Kidney (tissue), 14 donors: ENCODE data around the gene ZNF584. TPM values are rescaled to one million over a fixed set of nuclear protein-coding genes. Genes with fewer than 3 reads are reported as not detected.

ENCODE experiments used
- DNase-seq, 5 donors: peaks; one replicate each; pipeline ENCODE4 v3.0.0-alpha.2; 2013 to 2020
- FAIRE-seq: peaks from 2 replicates; lab custom pipeline; 2012; peaks lifted over from hg19 to GRCh38; lab: Jason Lieb, UNC
- H3K27ac ChIP-seq, 2 donors: one replicate each; pipeline ENCODE4 v1.7.0; 2013; ENCODE audit warnings: low read depth in 2 of 2, low read length in 2 of 2, inconsistent platforms in 1 of 2
- H3K27me3 ChIP-seq: one replicate; pipeline ENCODE4 v1.7.1; 2013; ENCODE audit warnings: low read length, inconsistent platforms; ENCODE audit not compliant: control insufficient read depth, insufficient read depth
- H3K36me3 ChIP-seq, 3 donors: one replicate each; pipeline versions ENCODE4 v1.7.0 to v1.7.1; 2013; ENCODE audit warnings: low read length in 3 of 3, control low read depth in 1 of 3, inconsistent platforms in 1 of 3; ENCODE audit not compliant: insufficient read depth in 3 of 3, control insufficient read depth in 2 of 3
- H3K4me1 ChIP-seq, 3 donors: one replicate each; pipeline versions ENCODE4 v1.7.0 to v1.7.1; 2013; ENCODE audit warnings: low read length in 3 of 3, inconsistent platforms in 1 of 3, low read depth in 1 of 3; ENCODE audit not compliant: control insufficient read depth in 2 of 3, insufficient read depth in 2 of 3
- H3K4me3 ChIP-seq, 3 donors: one replicate each; pipeline versions ENCODE4 v1.7.0 to v1.8.1; 2013; ENCODE audit warnings: low read length in 3 of 3, control low read depth in 1 of 3, inconsistent platforms in 1 of 3
- H3K9ac ChIP-seq, 3 donors: one replicate each; pipeline versions ENCODE4 v1.7.0 to v1.7.1; 2013; ENCODE audit warnings: low read length in 3 of 3, control low read depth in 1 of 3, inconsistent platforms in 1 of 3
- H3K9me3 ChIP-seq, 3 donors: one replicate each; pipeline versions ENCODE4 v1.7.0 to v1.7.1; 2013; ENCODE audit warnings: low read length in 3 of 3, control low read depth in 1 of 3, inconsistent platforms in 1 of 3; ENCODE audit not compliant: control insufficient read depth in 2 of 3, insufficient read depth in 1 of 3
- intact Hi-C: fragments of 100-400 bp; cut with DNase I; formaldehyde crosslinking; loops from one replicate; pipeline ENCODE4 v1.11.1; 2022
- microRNA-seq: library from miRNA; unstranded; fragments of <30 nt; microRNA quantifications from one replicate; pipeline ENCODE4 v1.2.0, GENCODE V29; 2020
- polyA plus RNA-seq: library from polyadenylated mRNA; stranded (reverse); fragments of 350-450 nt; fragmentation: Illumina TruSeq; extraction: RNeasy Lipid Tissue Mini Kit (QIAGEN cat#74804); gene quantifications from one replicate; pipeline ENCODE4 v1.2.3, GENCODE V29; 2014; ENCODE audit warnings: low read depth, low replicate concordance; ENCODE audit not compliant: insufficient read depth
- total RNA-seq: library from RNA; stranded (reverse); fragmentation: NEBNext Ultra II Directional; extraction: Animal tissue kit (Norgen Biotek cat#: 25700); gene quantifications from one replicate; pipeline ENCODE4 v1.2.1, GENCODE V29; 2021
- TF ChIP-seq, protein P1 (sequence below): IDR thresholded peaks from 3 replicates; pipeline ENCODE4 v1.5.1; 2012; ENCODE audit warnings: mild to moderate bottlenecking, moderate library complexity, borderline replicate concordance; ENCODE audit not compliant: insufficient read depth; ENCODE audit errors: extremely low read depth
- donor health status: control.
- donor health status: control.
- donor health status: control.
- donor health status: control.
- donor health status: control.
- donor health status: DM: yes; HTN: yes; CAD: no.
- donor health status: Normal renal cell carcinoma (clear cell type).

ZNF584 gene
- total and polyA plus RNA-seq, 2 donors from 2014 or later = 6.2 to 13.0 TPM

DNA sequence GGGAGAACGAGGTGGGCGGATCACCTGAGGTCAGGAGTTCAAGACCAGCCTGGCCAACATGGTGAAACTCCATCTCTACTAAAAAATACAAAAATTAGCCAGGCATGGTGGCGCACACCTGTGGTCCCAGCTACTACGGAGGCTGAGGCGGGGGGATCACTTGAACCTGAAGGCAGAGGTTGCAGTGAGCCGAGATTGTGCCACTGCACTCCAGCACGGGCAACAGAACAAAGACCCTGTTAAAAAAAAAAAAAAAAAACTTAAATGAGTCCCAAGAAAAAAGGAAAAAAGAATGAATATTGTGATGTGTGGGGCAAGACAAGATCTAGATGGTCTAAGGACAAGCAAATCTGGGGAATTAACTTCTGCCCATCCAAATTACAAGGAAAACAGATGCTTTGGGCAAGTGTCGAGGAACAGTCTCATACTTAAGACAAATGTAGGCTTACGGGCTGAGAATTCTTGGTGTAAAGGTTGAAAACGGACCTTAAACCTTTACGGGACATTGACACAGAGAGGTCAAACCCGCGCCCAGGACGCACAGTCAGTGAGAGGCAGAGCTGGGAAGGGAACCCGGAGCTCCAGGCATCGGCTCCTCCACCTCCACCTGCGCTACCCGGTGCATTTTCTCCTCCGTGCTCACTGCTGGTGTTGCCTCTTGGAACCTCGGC is 57.8 kb downstream of the ZNF584 start:
- H3K36me3 ChIP-seq = peaks cover 0 to 7% (median 0%) of the 10 kb centered on the region in 3 donors
- no peak overlapping the region for H3K27ac ChIP-seq
- peak overlapping the region in 2 of 3 donors; percentile 40 to 61 for H3K9ac ChIP-seq
- intact Hi-C loops = no loop called here
- no peak for FAIRE-seq
- H3K4me1 ChIP-seq = peaks cover 0 to 9% (median 0%) of the 10 kb centered on the region in 3 donors
- TF ChIP-seq, protein P1, sequence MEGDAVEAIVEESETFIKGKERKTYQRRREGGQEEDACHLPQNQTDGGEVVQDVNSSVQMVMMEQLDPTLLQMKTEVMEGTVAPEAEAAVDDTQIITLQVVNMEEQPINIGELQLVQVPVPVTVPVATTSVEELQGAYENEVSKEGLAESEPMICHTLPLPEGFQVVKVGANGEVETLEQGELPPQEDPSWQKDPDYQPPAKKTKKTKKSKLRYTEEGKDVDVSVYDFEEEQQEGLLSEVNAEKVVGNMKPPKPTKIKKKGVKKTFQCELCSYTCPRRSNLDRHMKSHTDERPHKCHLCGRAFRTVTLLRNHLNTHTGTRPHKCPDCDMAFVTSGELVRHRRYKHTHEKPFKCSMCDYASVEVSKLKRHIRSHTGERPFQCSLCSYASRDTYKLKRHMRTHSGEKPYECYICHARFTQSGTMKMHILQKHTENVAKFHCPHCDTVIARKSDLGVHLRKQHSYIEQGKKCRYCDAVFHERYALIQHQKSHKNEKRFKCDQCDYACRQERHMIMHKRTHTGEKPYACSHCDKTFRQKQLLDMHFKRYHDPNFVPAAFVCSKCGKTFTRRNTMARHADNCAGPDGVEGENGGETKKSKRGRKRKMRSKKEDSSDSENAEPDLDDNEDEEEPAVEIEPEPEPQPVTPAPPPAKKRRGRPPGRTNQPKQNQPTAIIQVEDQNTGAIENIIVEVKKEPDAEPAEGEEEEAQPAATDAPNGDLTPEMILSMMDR = no peak
- no peak for DNase-seq
- no peaks in the 10 kb centered on the region for H3K27me3 ChIP-seq
- no peaks in the 10 kb centered on the region for H3K9me3 ChIP-seq
- H3K4me3 ChIP-seq = peak overlapping the region; percentile 50 to 84 (median 63)

DNA sequence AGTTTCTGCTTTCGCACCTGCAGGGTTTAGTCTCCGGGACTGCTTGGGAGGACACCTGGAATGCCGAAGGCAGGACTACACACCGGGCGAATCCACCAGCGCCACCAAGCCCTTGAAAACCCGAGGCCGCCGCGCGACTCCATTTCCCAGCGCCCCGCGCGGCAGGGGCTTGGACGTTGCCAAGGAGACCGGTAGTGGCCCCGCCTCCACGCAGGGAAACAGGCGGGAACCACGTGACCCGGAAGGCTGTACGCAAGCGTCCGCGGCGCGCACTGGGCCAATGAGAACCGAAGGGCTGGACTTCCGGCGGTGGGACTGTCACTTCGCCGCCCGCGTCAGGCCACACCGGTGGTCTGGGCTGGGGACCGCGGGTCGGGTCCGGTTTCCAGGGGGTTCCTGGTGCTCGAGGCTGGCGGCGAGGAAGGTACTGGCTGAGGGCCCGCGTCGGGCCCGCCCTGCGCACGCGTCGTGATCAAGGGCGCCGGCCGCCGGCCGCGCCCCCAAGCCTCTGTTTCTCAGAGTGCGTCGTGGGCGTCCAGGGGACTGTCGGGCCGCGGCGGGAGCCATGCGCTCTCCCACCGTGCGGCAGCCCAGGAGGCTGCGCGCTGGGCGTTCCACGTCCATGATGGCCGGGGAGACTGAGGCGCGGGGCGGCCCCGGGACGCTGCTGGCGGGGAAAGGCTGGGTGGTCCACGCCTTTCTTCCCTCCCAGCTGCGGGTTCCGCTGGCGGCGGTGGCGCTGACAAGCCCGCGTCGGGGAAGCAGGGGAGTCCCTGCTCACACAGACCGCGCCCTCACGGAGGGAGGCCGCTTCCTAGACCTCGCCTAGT is 58.5 kb downstream of the ZNF584 start, which contains the start of gene ZNF324:
ZNF324 (plus strand) TSS at position 321 of the 830 bp plus-strand sequence. CDS start 2,106 bp downstream, outside the sequence.
- Histone ChIP-seq H3K27me3 (no peaks in the 10 kb centered on the region), H3K9ac (peak within 1 kb of the TSS; percentile 40 to 72 (median 61)), H3K9me3 (no peaks in the 10 kb centered on the region), H3K36me3 (peaks cover 0 to 7% (median under 1%) of the 10 kb centered on the region in 3 donors), H3K27ac (peak within 1 kb of the TSS in 1 of 2 donors; percentile 32), H3K4me1 (peaks cover 0 to 9% (median 0%) of the 10 kb centered on the region in 3 donors), H3K4me3 (peak within 1 kb of the TSS; percentile 58 to 84 (median 68))
- peak; percentile 70 for FAIRE-seq
- TF ChIP-seq, protein P1 = no peak
- intact Hi-C loops = no loop called here
- peak; percentile 98 to 100 (median 99) for DNase-seq

Small RNAs within 50 kb of the gene (microRNA-seq; reads per million reads assigned to microRNA genes)
- not detected for gene MIR4754

Other genes with a start within 250 kb of the ZNF584 start
- gene ZNF274, start 225.6 kb upstream of the ZNF584 start, total RNA-seq = 42.4 TPM
- gene ZNF274, start 225.6 kb upstream of the ZNF584 start, polyA plus RNA-seq = 10.9 TPM
- 39.3 TPM for gene ZNF544, start 179.7 kb upstream of the ZNF584 start, total RNA-seq
- 19.4 TPM for gene ZNF544, start 179.7 kb upstream of the ZNF584 start, polyA plus RNA-seq
- 9.0 TPM for gene ZNF8, start 129.7 kb upstream of the ZNF584 start, total RNA-seq
- gene ZNF8, start 129.7 kb upstream of the ZNF584 start, polyA plus RNA-seq = 1.3 TPM
- 35.4 TPM for gene ERVK3-1, start 103.3 kb upstream of the ZNF584 start, total RNA-seq
- gene ERVK3-1, start 103.3 kb upstream of the ZNF584 start, polyA plus RNA-seq = 41.6 TPM
- gene ZSCAN22, start 81.7 kb upstream of the ZNF584 start, total RNA-seq = 3.3 TPM
- gene ZSCAN22, start 81.7 kb upstream of the ZNF584 start, polyA plus RNA-seq = 1.1 TPM
- gene A1BG, start 55.2 kb upstream of the ZNF584 start, total RNA-seq = 10.9 TPM
- 19.0 TPM for gene A1BG, start 55.2 kb upstream of the ZNF584 start, polyA plus RNA-seq
- gene ZNF497, start 45.9 kb upstream of the ZNF584 start, total RNA-seq = 5.0 TPM
- gene ZNF497, start 45.9 kb upstream of the ZNF584 start, polyA plus RNA-seq = 1.7 TPM
- 5.0 TPM for gene ZNF837, start 27.6 kb upstream of the ZNF584 start, total RNA-seq
- gene ZNF837, start 27.6 kb upstream of the ZNF584 start, polyA plus RNA-seq = 3.6 TPM
- gene RPS5, start 21.4 kb upstream of the ZNF584 start, total RNA-seq = 802 TPM
- gene RPS5, start 21.4 kb upstream of the ZNF584 start, polyA plus RNA-seq = 929 TPM
- 0.25 TPM for gene RNF225, start 13.0 kb upstream of the ZNF584 start, total RNA-seq
- not detected for gene RNF225, start 13.0 kb upstream of the ZNF584 start, polyA plus RNA-seq
- 7.8 TPM for gene ZNF132, start 31.5 kb downstream of the ZNF584 start, total RNA-seq
- 2.9 TPM for gene ZNF132, start 31.5 kb downstream of the ZNF584 start, polyA plus RNA-seq
- 9.9 TPM for gene ZNF324B, start 43.0 kb downstream of the ZNF584 start, total RNA-seq
- gene ZNF324B, start 43.0 kb downstream of the ZNF584 start, polyA plus RNA-seq = 3.4 TPM
- gene ZNF324, start 58.4 kb downstream of the ZNF584 start, total RNA-seq = 13.0 TPM
- 3.9 TPM for gene ZNF324, start 58.4 kb downstream of the ZNF584 start, polyA plus RNA-seq
- gene ZNF446, start 67.7 kb downstream of the ZNF584 start, total RNA-seq = 13.3 TPM
- 12.6 TPM for gene ZNF446, start 67.7 kb downstream of the ZNF584 start, polyA plus RNA-seq
- gene SLC27A5, start 103.3 kb downstream of the ZNF584 start, total RNA-seq = 10.8 TPM
- gene SLC27A5, start 103.3 kb downstream of the ZNF584 start, polyA plus RNA-seq = 41.5 TPM
- 16.9 TPM for gene ZBTB45, start 111.2 kb downstream of the ZNF584 start, total RNA-seq
- 7.7 TPM for gene ZBTB45, start 111.2 kb downstream of the ZNF584 start, polyA plus RNA-seq
- gene TRIM28, start 135.4 kb downstream of the ZNF584 start, total RNA-seq = 229 TPM
- gene TRIM28, start 135.4 kb downstream of the ZNF584 start, polyA plus RNA-seq = 191 TPM
- gene CHMP2A, start 146.5 kb downstream of the ZNF584 start, total RNA-seq = 142 TPM
- gene CHMP2A, start 146.5 kb downstream of the ZNF584 start, polyA plus RNA-seq = 294 TPM
- 60.4 TPM for gene UBE2M, start 150.0 kb downstream of the ZNF584 start, total RNA-seq
- 98.0 TPM for gene UBE2M, start 150.0 kb downstream of the ZNF584 start, polyA plus RNA-seq
- 38.6 TPM for gene MZF1, start 164.7 kb downstream of the ZNF584 start, total RNA-seq
- gene MZF1, start 164.7 kb downstream of the ZNF584 start, polyA plus RNA-seq = 12.9 TPM